Hepatocyte (in vitro differentiated cells): ENCODE measurements around the gene SYT12.

Experiments
- CTCF ChIP-seq: fragments of 200-600 bp; sonication (generic); IDR thresholded peaks from 2 replicates; pipeline ENCODE4 v1.5.1; 2016; ENCODE audit warnings: antibody characterized with exemption, mild to moderate bottlenecking; ENCODE audit not compliant: poor library complexity
- EZH2 ChIP-seq: fragments of 200-600 bp; sonication (generic); IDR thresholded peaks from 2 replicates; pipeline ENCODE4 v1.6.1; 2016; ENCODE audit warnings: antibody characterized with exemption, mild to moderate bottlenecking, borderline replicate concordance

DNA sequence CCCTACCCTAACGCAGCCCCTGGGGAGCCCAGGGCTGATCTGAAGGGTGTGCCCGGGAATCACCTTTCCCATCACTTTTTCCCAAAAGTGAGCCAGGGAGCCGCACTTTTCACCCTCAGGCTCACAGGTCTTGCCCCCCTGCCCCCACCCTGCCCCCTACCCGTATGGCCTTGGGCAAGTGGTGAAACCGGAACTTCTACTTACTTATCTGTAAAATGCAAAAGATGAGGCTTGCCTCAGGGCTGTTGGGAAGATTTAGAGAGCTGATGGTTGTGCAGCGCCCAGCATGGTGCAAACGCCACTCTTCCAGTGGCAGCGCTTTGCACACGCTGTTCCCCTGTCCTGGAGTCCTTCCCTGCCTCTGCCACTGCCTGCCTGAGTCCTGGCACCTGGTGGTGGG lies 8.0 kb downstream of the SYT12 start:
- TF ChIP-seq CTCF = no peak
- no peak for TF ChIP-seq EZH2
